OCI-M1 (cell line): ENCODE results near the gene MRPL52.
"Not testable (repeated sequence)": the region's sequence is repeated elsewhere in the genome, so short reads cannot be mapped to it uniquely, and the experiment has no call there.

Experiments used
- DNase-seq: peaks from one replicate; lab custom pipeline; 2025; lab: John Stamatoyannopoulos, UW

The MRPL52 gene

DNA sequence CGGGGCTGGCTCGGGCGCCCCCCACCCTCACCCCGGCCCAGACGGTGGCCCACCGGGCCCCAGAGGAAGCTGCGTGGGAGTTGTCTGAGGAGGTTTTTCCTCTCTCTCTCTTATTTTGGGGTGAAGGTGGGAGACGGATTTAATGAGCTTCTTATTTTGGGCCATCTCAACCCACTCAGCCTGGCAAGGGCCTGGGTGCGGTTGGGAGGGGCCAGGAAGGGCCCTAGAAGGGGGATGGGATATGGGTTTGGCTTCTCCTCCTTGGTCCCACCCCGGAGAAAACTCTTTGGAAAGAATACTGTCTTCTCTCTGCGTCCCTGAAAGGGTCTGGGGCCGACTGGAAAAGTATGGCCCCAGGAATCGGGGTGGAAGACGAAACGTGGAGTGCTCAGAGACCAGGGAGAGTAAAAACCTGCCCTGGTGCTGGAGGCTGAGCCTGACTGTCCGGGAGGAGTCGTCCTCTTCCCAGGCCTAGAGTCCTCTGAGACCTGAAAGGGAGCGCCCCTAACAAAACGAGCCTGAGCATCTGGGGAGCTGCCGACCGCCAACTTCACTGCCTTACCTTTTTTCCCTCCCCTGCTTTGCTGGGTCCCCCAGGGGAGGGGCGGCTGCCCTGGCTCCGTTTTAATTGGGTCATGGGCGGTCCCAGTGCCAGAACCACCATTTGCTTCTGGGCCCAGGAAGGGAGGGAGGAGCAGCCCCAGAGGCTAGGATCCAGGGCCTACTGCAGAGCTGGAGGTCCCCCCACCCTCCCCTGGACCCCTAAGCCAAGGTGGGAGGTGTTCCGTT, 8.3 kb downstream of the MRPL52 start:
- DNase-seq, result no peak

DNA sequence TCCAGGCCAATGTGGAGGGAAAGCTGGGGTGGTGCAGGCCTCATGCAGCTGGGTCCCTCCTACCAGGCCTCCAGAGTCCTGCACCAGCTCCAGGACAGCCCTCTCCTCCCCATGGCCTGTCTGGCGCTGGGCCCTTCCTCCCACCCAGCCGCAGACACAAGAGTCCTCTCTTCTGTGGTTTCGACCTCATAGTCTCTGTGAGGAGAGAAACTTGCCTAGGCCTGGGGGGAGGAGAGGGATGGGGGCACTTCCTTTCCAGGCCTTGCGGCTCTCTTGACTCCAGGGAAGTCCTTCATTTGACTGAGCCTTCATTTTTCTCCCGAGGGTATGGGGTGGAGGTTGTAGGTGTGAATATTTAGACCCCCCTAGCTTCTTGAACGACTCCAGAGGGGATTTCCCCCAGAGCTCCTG, 8.9 kb downstream of the MRPL52 start:
- no peak for DNase-seq

DNA sequence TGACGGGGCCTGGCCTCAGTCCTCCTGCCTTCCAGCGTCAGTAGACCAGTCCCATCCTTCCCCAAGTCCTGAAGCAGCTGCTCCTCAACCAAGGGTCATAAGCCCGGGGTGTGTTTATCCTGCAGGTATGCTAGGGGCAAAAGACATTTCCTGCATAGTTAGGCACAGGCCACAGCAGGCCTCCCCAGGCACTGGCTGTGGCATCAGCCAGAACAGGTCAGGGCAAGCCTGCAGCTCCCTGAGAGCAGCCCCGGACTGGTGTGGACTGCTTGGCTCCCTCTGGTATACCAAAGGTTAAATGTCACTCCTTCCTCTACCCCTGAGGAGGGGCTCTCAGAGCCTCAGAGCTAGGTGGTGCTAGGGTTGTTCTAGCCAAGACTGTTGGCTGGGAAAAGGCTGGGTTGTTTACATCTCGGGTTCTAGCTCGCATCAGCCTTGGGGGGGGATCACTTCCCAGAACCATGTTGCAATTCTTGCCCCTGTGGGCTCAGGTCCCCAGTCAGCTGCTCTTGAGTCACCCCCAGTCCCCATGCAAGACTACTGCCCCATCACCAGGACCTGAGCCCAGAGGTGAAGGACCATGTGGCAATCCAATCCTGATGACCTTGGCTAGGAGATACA, 9.6 kb downstream of the MRPL52 start:
- DNase-seq, result no peak

DNA sequence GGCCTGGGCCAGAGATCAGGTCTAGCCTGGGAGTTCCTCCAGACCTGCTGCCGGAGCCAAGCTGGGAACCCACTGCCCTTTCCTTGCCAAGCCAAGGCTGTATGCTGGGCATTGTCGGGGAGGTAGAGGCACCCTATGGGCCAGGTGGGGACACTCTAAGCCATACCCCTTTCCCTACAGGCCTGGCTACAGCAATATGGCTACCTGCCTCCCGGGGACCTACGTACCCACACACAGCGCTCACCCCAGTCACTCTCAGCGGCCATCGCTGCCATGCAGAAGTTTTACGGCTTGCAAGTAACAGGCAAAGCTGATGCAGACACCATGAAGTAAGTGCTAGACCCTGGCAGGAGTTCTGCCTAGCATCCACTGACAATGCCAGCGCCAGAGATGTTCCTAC, 11.6 kb downstream of the MRPL52 start:
- no peak for DNase-seq

DNA sequence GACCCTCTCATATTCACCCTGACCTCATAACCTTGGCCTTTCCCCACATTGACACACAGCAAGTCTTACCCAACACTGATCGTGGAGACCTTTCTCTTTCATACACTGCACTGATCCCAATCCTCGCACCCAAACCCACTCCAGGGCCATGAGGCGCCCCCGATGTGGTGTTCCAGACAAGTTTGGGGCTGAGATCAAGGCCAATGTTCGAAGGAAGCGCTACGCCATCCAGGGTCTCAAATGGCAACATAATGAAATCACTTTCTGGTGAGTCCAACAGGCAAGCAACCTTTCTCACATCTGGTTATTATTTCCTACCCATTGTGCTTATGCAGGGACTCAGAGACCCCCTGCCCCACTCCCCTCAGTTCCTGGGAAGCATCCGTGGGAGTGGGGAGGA, 12.1 kb downstream of the MRPL52 start:
- DNase-seq, result no peak

DNA sequence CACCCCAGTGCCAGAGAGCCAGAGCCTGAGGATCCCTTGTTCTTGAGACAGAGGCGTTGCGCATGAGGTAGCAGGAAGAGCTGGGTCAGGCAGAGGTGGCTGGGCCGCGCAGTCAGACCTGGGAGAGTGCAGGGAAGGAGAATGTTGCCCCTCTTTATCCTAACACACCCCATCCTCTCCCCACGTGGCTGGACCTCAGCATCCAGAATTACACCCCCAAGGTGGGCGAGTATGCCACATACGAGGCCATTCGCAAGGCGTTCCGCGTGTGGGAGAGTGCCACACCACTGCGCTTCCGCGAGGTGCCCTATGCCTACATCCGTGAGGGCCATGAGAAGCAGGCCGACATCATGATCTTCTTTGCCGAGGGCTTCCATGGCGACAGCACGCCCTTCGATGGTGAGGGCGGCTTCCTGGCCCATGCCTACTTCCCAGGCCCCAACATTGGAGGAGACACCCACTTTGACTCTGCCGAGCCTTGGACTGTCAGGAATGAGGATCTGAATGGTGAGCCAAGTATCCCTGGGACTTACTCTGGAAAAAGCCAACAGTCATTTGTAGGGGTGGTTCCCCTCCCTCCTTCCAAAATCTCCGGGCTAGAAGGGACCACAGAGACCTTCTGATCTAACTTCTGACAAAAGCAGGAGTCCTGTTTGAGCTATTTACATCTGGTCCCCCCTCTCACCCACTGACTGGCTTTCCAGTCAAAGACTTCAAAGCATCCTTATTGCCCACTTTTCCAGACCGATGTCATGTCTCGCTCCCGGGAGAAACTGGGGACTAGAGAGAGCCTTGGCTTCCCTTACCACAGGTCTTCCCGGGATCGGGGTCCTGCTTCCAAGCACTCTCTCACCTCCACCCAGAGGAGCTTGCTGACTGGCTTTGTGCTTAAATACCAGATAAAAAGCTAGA, 12.8 kb downstream of the MRPL52 start:
- DNase-seq, result no peak

DNA sequence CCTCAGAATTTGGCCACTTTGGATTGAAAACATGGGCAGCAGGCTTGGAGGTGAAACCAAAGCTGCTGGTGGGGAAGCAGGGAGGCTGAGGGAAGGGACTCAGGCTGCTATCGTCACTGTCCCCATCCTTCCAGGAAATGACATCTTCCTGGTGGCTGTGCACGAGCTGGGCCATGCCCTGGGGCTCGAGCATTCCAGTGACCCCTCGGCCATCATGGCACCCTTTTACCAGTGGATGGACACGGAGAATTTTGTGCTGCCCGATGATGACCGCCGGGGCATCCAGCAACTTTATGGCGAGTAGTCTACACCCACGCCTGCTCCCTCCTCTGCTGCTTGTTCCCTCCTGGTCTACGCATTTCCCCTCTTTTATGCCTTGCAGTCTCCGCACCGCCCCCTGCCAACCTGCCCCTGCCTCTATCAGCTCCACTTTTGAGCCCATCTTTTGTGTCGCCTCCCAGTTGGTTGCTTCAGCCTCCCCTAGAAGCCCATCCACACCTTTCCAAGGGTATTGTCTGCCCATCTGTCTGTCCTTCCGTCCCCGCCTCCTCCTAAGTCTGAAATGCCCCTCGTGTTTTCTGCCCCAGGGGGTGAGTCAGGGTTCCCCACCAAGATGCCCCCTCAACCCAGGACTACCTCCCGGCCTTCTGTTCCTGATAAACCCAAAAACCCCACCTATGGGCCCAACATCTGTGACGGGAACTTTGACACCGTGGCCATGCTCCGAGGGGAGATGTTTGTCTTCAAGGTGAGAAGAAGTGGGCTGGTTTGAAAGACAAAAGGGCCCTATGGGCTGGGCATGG, 13.6 kb downstream of the MRPL52 start:
- no peak for DNase-seq

DNA sequence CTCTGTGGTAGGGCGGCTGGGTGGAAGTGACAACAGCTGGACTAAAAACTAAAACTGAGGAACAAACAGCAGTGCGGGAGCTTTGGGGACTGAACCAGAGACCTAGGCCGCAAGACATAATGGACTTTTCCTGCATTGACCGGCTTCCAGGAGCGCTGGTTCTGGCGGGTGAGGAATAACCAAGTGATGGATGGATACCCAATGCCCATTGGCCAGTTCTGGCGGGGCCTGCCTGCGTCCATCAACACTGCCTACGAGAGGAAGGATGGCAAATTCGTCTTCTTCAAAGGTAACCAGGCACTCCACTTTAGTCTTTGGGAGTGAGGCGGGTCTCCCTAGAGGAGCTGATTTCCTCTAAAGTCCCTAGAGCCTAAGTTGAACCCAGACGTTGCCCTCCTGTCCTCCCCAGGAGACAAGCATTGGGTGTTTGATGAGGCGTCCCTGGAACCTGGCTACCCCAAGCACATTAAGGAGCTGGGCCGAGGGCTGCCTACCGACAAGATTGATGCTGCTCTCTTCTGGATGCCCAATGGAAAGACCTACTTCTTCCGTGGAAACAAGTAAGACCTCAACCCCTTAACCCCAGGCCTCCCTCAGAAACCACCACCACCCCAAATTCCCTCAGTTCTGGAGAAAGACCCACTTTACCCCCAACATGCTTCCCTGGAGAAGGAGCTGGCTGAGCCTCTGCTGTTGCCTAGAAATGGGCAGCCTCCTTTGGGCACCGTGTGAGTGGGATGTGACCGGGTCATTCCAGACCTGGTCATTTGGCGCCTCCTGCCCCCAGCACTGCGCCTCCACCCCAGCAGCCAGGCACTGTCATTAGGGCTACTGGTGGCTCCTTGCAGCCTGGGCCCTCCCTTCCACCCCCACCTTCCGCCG, 14.8 kb downstream of the MRPL52 start:
- DNase-seq, result no peak

DNA sequence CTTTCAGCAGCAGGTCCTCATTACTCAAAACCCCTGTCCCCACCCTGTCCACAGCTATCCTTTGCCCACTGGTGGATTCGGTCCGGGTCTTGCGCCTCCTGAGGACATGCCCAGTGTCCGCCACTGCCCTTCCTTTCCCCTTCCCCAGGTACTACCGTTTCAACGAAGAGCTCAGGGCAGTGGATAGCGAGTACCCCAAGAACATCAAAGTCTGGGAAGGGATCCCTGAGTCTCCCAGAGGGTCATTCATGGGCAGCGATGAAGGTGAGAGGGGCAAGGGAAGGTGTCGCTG, 15.4 kb downstream of the MRPL52 start:
- DNase-seq, result no peak

DNA sequence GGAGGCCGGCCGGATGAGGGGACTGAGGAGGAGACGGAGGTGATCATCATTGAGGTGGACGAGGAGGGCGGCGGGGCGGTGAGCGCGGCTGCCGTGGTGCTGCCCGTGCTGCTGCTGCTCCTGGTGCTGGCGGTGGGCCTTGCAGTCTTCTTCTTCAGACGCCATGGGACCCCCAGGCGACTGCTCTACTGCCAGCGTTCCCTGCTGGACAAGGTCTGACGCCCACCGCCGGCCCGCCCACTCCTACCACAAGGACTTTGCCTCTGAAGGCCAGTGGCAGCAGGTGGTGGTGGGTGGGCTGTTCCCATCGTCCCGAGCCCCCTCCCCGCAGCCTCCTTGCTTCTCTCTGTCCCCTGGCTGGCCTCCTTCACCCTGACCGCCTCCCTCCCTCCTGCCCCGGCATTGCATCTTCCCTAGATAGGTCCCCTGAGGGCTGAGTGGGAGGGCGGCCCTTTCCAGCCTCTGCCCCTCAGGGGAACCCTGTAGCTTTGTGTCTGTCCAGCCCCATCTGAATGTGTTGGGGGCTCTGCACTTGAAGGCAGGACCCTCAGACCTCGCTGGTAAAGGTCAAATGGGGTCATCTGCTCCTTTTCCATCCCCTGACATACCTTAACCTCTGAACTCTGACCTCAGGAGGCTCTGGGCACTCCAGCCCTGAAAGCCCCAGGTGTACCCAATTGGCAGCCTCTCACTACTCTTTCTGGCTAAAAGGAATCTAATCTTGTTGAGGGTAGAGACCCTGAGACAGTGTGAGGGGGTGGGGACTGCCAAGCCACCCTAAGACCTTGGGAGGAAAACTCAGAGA, 16.3 kb downstream of the MRPL52 start:
- no peak for DNase-seq

DNA sequence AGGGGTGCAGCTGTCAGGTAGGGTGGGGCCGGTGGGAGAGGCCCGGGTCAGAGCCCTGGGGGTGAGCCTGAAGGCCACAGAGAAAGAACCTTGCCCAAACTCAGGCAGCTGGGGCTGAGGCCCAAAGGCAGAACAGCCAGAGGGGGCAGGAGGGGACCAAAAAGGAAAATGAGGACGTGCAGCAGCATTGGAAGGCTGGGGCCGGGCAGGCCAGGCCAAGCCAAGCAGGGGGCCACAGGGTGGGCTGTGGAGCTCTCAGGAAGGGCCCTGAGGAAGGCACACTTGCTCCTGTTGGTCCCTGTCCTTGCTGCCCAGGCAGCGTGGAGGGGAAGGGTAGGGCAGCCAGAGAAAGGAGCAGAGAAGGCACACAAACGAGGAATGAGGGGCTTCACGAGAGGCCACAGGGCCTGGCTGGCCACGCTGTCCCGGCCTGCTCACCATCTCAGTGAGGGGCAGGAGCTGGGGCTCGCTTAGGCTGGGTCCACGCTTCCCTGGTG, 17.2 kb downstream of the MRPL52 start:
- DNase-seq, result no peak

DNA sequence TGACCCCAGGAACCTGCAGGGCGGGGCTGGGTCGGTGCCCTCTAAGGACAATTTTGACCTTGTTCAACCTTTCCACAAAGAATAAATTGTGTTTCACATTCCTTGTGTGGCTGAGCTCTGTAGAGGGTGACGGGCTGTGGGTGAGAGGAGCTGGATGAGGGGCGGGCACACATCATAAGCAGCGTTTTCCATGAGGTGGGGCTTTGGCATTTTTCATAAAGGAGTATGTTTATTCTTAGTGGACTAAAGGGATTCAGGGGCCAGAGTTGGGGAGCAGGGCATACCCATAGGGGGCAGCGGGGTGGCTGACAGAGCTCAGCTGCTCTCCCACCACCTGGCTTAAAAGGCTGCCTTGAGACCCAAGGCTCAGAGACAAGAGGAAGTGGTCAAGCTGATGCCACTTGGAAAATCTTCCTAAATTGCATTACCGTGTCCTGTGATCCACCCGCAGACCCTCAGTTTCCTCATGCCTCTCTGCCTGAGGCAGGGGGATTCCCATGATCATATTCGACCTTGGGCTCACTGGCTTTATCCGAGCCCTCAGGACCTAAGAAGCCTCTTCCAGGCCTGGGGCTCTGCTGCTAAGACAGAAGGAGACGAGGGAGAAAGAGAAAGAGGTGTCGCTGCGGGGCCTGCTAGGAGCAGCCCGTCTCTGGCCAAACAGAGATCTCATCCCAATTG, 18.1 kb downstream of the MRPL52 start:
- DNase-seq, result no peak

DNA sequence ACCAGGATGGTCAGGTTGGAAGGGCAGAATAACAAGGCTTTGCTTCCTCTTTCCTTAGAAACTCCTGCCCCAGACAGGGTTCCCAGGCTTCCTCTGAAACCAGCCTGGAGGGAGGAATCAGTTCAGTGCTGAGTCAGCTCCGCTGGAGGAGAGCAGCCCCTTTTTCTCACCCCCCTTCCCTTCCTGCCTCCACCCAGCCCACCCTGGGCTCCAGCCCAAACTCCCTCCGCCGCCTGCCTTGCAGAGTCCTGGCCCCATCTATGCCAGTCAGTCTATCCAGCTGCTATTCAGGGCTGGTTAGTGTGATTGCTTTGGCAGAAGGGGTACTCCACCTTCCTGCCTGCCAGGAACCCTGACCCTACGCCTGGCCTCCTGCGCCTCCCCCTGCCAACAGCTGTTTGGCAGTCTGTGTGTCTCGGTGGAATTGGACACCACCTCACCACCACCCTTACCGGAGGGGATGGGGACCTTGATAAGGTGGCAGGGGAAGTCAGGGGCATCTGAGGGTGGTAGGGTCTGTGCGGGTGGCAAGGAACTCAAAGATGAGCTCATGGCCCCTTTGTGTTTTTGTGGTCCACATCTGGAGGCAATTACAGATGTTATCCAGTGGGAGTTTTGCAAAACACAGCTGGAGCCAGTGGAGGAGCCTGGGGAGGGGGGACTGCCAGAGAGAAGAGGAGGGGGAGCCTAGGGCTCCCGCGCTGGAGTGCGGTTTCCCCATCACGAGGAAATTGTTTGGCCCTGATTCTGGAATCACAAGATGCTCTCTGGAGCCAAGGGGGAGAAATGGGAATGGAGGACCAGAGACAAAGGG, 18.9 kb downstream of the MRPL52 start:
- no peak for DNase-seq

DNA sequence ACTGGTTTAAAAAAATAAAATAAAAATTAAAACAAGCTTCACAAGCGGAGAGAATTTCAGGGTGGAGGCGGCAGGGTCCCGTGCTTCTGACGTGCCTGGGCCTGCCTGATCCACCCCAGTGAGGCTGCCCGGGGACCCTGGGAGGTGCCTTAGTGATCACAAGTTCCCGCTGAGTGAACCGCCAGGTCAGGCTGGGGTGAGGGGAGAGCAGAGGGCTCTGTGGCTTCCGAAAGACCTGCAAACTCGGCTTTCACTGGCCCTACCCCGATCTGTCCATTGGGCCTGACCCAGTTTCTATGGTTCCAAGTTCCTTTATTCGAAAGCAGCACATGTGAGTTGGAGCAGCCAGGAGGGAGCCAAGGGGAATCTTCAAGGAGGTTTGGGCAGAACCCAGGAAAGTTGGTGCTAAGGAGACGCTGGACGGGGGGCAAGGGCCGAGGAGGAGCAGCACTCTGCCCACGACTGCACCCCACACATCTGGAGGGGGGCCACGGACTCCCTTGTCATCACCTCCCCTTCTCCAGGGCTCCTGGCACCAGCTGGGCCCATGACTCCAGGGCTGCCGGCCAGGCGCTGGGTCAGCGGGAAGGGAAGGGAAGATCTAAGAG, 19.6 kb downstream of the MRPL52 start:
- DNase-seq, result no peak

DNA sequence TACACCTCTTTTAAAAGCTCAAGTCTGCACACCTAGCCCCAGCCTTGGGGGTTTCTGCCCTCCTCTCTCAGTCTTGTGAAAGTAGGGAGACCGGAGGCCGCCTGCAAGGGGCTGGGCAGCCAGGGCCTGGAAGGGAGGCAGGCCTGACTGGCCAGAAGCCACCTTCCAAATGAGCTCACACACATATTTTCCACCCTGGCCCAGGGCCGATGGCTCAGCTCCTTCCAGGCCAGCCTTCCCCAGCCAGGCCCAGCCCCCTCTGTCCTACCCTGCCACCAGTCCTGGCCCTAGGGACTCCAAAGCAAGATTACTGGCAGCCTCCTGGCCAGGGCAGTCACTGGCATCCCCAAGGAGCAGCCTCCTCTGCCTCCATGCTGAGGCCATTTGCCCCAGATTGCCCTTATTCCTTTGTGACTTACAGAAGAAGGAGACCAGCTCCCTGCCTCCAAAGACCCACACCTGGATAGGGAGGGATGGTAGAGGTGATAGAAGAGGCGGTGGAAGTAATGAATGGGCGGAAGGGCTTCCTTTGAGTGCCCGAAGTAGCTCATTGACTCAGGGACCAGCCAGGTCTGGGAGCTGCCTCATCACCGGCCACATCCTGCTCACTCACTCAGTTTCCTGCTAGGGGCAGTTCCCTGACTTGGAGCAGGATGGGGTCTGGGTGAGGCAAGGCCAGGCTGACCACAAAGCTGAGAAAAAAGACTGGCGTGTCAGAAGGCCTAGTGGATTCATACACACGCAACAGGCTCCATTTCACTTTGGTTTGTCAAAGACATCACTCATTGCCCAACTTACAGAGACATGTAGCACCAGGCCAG, 21.5 kb downstream of the MRPL52 start:
- no peak for DNase-seq

DNA sequence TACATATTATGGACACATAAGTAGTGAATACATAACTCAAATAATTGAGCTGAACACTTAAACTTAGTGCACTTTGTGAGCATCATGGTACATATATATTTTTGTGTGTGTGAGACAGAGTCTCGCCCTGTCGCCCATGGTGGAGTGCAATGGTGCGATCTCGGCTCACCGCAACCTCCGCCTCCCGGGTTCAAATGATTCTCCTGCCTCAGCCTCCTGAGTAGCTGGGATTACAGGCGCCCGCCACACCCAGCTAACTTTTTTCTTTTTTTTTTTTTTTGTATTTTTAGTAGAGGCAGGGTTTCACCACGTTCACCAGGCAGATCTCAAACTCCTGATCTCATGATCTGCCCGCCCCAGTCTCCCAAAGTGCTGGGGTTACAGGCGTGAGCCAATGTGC, 22.5 kb downstream of the MRPL52 start:
- DNase-seq, result not testable (repeated sequence)

DNA sequence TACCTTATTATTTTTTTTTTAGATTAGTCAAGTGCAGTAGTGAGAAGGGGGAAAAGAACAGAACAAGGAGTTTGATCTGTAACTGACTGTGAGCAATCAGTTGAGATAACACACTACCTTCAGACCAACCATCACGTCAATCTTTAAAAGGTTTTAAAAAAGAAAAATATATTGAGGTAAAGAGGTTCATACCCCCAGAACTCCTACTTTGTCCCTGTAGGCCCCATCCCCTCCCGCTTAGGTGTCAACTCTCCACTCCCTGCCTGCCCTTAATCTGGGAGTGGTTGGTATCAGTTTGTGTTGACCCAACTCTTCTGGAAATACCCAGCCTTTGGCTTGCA, 22.9 kb downstream of the MRPL52 start:
- no peak for DNase-seq
